ENCODE results near the gene SUGCT.

The SUGCT gene

DNA sequence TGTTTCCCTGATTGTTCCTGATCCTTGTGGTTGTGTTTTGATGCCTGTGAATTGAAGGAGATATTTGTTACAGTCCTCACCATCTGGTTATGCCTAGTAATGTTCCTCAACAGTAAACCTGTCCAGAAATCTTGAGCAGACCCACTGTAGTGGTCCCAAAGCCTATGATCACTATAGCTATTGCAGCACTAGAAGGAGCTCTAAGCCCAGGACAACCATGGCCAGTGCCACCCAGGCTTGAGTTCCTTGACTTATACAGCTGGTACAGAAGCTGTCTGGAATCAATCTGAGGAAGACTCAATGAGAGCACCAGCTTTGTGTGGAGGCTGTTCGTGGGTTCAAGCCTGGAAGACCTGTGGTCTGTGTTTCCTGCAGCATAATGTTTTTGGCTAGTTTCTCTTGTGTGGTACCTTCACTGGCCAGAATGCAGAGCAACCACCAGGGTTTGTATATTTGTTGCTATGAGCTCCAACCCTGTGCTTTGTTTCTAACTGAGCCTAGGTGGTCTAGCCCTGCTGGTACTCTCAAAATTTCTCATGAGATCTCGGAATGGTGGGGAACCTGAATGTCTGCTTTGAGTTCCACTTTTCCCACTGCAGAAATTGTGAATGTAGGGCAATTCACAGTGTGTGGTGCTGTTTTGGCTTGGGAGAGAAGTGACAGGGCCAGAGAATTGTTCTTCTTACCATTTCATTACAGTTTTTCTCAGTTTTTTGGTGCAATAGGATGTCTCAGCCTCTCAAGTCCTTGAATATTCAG is 355.2 kb downstream of the SUGCT start:
- Histone ChIP-seq H3K4me1 (ENCODE audit: control insufficient read depth, low read depth, low read length) (no peaks in the 10 kb centered on the region), H3K4me3 (ENCODE audit: low read length) (no peak overlapping the region), H3K9ac (ENCODE audit: low read length) (no peak overlapping the region), H3K27me3 (ENCODE audit: control insufficient read depth, insufficient read depth, low read length) (no peaks in the 10 kb centered on the region), H3K36me3 (ENCODE audit: control insufficient read depth, low read depth, low read length) (no peaks in the 10 kb centered on the region), H3K9me3 (ENCODE audit: control insufficient read depth, low read depth, low read length) (no peaks in the 10 kb centered on the region), H3K27ac (ENCODE audit: low read length) (no peak overlapping the region)

DNA sequence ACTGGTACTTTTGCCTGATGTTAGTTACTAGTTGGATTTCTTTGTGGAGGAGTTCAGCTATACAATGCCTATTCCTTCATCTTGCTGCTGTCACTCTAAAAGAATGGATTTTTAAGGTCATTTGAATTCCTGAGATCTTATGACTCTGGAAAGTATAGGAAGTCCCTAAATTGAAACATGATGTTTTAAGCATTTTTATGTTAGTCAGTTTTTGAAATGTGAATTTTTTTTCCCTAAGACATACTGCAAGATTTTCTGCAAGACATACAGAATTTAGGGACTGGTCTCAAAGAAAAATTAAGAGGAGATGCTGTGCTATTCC is 355.8 kb downstream of the SUGCT start:
- H3K9me3 ChIP-seq (ENCODE audit: control insufficient read depth, low read depth, low read length) = no peaks in the 10 kb centered on the region
- H3K36me3 ChIP-seq (ENCODE audit: control insufficient read depth, low read depth, low read length) = no peaks in the 10 kb centered on the region
- no peaks in the 10 kb centered on the region for H3K27me3 ChIP-seq (ENCODE audit: control insufficient read depth, insufficient read depth, low read length)
- no peak overlapping the region for H3K9ac ChIP-seq (ENCODE audit: low read length)
- no peak overlapping the region for H3K4me3 ChIP-seq (ENCODE audit: low read length)
- H3K27ac ChIP-seq (ENCODE audit: low read length) = no peak overlapping the region
- no peaks in the 10 kb centered on the region for H3K4me1 ChIP-seq (ENCODE audit: control insufficient read depth, low read depth, low read length)

DNA sequence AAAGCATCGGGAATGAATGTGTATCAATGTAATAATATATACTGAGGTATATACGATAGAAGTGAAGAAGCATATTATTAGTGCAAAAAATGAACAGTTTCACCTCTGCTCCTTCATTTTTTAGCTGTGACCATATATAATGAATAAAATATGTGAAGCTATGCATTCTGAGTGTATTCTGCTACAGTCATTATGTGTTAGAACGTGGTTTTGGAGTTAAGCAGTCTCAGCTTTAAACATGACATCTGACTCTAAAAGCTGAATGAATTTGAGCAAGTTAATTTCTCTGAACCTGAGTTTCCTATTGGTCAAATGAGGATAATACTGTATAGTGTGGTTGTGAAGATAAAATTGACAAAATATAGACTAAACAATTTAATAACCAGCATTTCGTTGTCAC is 358.1 kb downstream of the SUGCT start:
- H3K4me1 ChIP-seq (ENCODE audit: control insufficient read depth, low read depth, low read length) = no peaks in the 10 kb centered on the region
- no peak overlapping the region for H3K4me3 ChIP-seq (ENCODE audit: low read length)
- no peak overlapping the region for H3K27ac ChIP-seq (ENCODE audit: low read length)
- no peaks in the 10 kb centered on the region for H3K36me3 ChIP-seq (ENCODE audit: control insufficient read depth, low read depth, low read length)
- no peak overlapping the region for H3K9ac ChIP-seq (ENCODE audit: low read length)
- no peaks in the 10 kb centered on the region for H3K27me3 ChIP-seq (ENCODE audit: control insufficient read depth, insufficient read depth, low read length)
- no peaks in the 10 kb centered on the region for H3K9me3 ChIP-seq (ENCODE audit: control insufficient read depth, low read depth, low read length)

GRCh38 chr7:40493609-40494051 is 358.8 kb downstream of the SUGCT start:
- H3K4me3 ChIP-seq (ENCODE audit: low read length) = no peak overlapping the region
- no peak overlapping the region for H3K9ac ChIP-seq (ENCODE audit: low read length)
- no peaks in the 10 kb centered on the region for H3K36me3 ChIP-seq (ENCODE audit: control insufficient read depth, low read depth, low read length)
- H3K9me3 ChIP-seq (ENCODE audit: control insufficient read depth, low read depth, low read length) = no peaks in the 10 kb centered on the region
- H3K4me1 ChIP-seq (ENCODE audit: control insufficient read depth, low read depth, low read length) = no peaks in the 10 kb centered on the region
- H3K27me3 ChIP-seq (ENCODE audit: control insufficient read depth, insufficient read depth, low read length) = no peaks in the 10 kb centered on the region
- H3K27ac ChIP-seq (ENCODE audit: low read length) = no peak overlapping the region

GRCh38 chr7:40498924-40499510 is 364.2 kb downstream of the SUGCT start:
- H3K9me3 ChIP-seq (ENCODE audit: control insufficient read depth, low read depth, low read length) = no peaks in the 10 kb centered on the region
- no peak overlapping the region for H3K9ac ChIP-seq (ENCODE audit: low read length)
- no peak overlapping the region for H3K27ac ChIP-seq (ENCODE audit: low read length)
- H3K36me3 ChIP-seq (ENCODE audit: control insufficient read depth, low read depth, low read length) = no peaks in the 10 kb centered on the region
- no peaks in the 10 kb centered on the region for H3K27me3 ChIP-seq (ENCODE audit: control insufficient read depth, insufficient read depth, low read length)
- H3K4me1 ChIP-seq (ENCODE audit: control insufficient read depth, low read depth, low read length) = no peaks in the 10 kb centered on the region
- no peak overlapping the region for H3K4me3 ChIP-seq (ENCODE audit: low read length)

- Histone ChIP-seq H3K36me3 (ENCODE audit: control insufficient read depth, low read depth, low read length) (no peaks in the 10 kb centered on the region), H3K4me3 (ENCODE audit: low read length) (no peak overlapping the region), H3K4me1 (ENCODE audit: control insufficient read depth, low read depth, low read length) (no peaks in the 10 kb centered on the region), H3K27me3 (ENCODE audit: control insufficient read depth, insufficient read depth, low read length) (no peaks in the 10 kb centered on the region), H3K9me3 (ENCODE audit: control insufficient read depth, low read depth, low read length) (no peaks in the 10 kb centered on the region), H3K9ac (ENCODE audit: low read length) (no peak overlapping the region), H3K27ac (ENCODE audit: low read length) (no peak overlapping the region)
Measured at GRCh38 chr7:40499718-40500117, 364.9 kb downstream of the SUGCT start.

DNA sequence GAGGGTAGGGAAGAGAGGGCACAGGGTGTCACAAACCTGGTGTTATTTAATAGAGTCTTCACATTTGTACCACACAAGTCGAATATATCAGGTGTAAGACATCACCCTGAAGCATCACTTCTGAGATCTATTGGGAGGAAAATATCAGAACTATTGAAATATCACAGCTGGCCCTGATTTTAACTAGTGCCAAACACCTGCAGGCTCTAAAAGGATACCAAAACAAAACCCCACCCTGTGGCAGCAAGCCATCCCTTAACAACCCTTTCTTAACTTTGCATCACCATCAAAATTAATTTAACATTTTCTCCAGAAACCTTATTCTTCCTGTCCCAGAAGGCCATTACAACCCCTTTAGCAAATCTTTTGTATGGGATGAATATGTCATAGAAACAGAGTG is 365.4 kb downstream of the SUGCT start:
- Histone ChIP-seq H3K27me3 (ENCODE audit: control insufficient read depth, insufficient read depth, low read length) (no peaks in the 10 kb centered on the region), H3K9ac (ENCODE audit: low read length) (no peak overlapping the region), H3K9me3 (ENCODE audit: control insufficient read depth, low read depth, low read length) (no peaks in the 10 kb centered on the region), H3K27ac (ENCODE audit: low read length) (no peak overlapping the region), H3K4me3 (ENCODE audit: low read length) (no peak overlapping the region), H3K4me1 (ENCODE audit: control insufficient read depth, low read depth, low read length) (no peaks in the 10 kb centered on the region), H3K36me3 (ENCODE audit: control insufficient read depth, low read depth, low read length) (no peaks in the 10 kb centered on the region)

- Histone ChIP-seq H3K36me3 (ENCODE audit: control insufficient read depth, low read depth, low read length) (no peaks in the 10 kb centered on the region), H3K4me1 (ENCODE audit: control insufficient read depth, low read depth, low read length) (no peaks in the 10 kb centered on the region), H3K9ac (ENCODE audit: low read length) (no peak overlapping the region), H3K4me3 (ENCODE audit: low read length) (no peak overlapping the region), H3K27ac (ENCODE audit: low read length) (no peak overlapping the region), H3K27me3 (ENCODE audit: control insufficient read depth, insufficient read depth, low read length) (no peaks in the 10 kb centered on the region), H3K9me3 (ENCODE audit: control insufficient read depth, low read depth, low read length) (peaks cover 6% of the 10 kb centered on the region)
Measured at GRCh38 chr7:40502359-40502758, 367.6 kb downstream of the SUGCT start.

- no peak overlapping the region for H3K9ac ChIP-seq (ENCODE audit: low read length)
Measured at GRCh38 chr7:40506158-40506557, 371.4 kb downstream of the SUGCT start.

DNA sequence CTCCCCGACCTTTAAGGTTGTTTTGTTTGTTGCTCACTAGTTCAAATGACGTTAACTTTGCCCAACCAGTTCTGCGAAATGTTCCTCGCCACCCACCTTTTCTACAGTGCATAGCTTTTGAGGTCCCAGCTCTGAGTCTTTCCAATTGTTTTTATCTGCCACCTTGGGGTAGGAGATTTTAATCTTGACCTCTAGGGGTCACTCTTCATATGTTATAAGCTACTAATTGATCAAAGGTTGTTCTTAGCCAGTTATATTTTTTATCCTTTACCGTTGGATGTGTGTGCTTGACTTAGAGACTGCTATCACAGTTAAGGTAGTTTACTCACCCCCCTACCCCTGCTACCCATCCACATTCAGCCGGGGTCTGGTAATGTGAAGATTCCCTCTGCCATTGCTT is 372.4 kb downstream of the SUGCT start:
- Histone ChIP-seq H3K4me1 (ENCODE audit: control insufficient read depth, low read depth, low read length) (no peaks in the 10 kb centered on the region), H3K4me3 (ENCODE audit: low read length) (no peak overlapping the region), H3K27ac (ENCODE audit: low read length) (no peak overlapping the region), H3K9me3 (ENCODE audit: control insufficient read depth, low read depth, low read length) (peaks cover 6% of the 10 kb centered on the region), H3K9ac (ENCODE audit: low read length) (no peak overlapping the region), H3K27me3 (ENCODE audit: control insufficient read depth, insufficient read depth, low read length) (no peaks in the 10 kb centered on the region), H3K36me3 (ENCODE audit: control insufficient read depth, low read depth, low read length) (no peaks in the 10 kb centered on the region)

More at GRCh38 chr7:40506158-40506557, 371.4 kb downstream of the SUGCT start:
- Histone ChIP-seq H3K36me3 (ENCODE audit: control insufficient read depth, low read depth, low read length) (no peaks in the 10 kb centered on the region), H3K27ac (ENCODE audit: low read length) (no peak overlapping the region), H3K9me3 (ENCODE audit: control insufficient read depth, low read depth, low read length) (peaks cover 6% of the 10 kb centered on the region), H3K4me1 (ENCODE audit: control insufficient read depth, low read depth, low read length) (no peaks in the 10 kb centered on the region), H3K4me3 (ENCODE audit: low read length) (no peak overlapping the region), H3K27me3 (ENCODE audit: control insufficient read depth, insufficient read depth, low read length) (no peaks in the 10 kb centered on the region)

DNA sequence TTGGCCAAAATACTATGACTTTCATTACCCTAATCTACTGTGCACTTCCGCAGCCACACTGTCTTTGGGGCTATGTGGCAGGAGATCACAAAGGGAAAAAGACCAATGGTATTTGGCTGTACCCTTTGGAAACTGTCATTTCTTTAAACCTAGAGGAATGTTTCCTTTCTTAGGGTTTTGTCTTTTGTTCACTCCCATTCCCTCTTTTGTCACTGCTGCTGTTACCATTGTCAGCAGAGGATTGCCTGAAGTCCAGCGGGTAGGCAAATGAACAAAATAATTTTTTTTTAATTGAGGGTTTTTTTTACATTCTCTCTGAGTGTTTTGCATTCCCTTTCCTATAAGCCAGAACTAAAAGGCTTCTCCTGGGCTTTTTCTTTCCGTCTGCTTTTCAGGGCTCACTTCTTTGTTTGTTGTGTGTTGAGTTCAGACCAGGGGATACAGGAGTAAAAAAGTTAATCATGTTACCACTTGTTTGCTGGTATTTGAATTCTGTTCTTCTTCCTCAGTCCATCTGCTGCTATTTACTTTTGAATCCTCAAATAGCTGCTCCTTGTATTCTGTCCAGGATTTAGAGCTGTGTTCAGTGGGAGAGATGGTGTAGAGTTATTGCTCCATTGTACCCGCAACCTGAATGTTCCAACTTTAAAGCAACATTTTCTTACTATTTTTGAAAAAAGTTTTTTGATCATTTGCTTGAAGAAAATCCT is 374.6 kb downstream of the SUGCT start:
- H3K9me3 ChIP-seq (ENCODE audit: control insufficient read depth, low read depth, low read length) = peaks cover 6% of the 10 kb centered on the region
- no peaks in the 10 kb centered on the region for H3K4me1 ChIP-seq (ENCODE audit: control insufficient read depth, low read depth, low read length)
- no peak overlapping the region for H3K27ac ChIP-seq (ENCODE audit: low read length)
- no peak overlapping the region for H3K9ac ChIP-seq (ENCODE audit: low read length)
- no peaks in the 10 kb centered on the region for H3K27me3 ChIP-seq (ENCODE audit: control insufficient read depth, insufficient read depth, low read length)
- H3K4me3 ChIP-seq (ENCODE audit: low read length) = no peak overlapping the region
- no peaks in the 10 kb centered on the region for H3K36me3 ChIP-seq (ENCODE audit: control insufficient read depth, low read depth, low read length)

DNA sequence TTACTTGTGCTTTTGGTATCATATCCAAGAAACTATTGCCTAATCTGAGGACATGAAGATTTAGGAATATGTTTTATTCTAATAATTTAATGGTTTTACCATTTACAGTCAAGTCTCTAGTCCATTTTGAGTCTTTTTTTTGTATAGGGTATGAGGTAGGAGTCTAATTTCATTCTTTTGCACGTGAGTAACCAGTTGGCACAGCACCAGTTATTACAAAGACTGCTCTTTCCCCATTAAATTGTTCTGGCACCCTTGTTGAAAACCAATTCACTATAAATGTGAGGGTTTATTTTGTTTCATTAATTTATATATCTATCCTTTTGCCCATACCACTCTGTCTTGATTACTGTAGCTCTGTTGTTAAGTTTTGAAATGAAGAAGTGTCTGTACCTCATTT is 381.6 kb downstream of the SUGCT start:
- no peaks in the 10 kb centered on the region for H3K36me3 ChIP-seq (ENCODE audit: control insufficient read depth, low read depth, low read length)
- no peaks in the 10 kb centered on the region for H3K9me3 ChIP-seq (ENCODE audit: control insufficient read depth, low read depth, low read length)
- H3K27me3 ChIP-seq (ENCODE audit: control insufficient read depth, insufficient read depth, low read length) = no peaks in the 10 kb centered on the region
- H3K9ac ChIP-seq (ENCODE audit: low read length) = no peak overlapping the region
- H3K27ac ChIP-seq (ENCODE audit: low read length) = no peak overlapping the region
- no peak overlapping the region for H3K4me3 ChIP-seq (ENCODE audit: low read length)
- H3K4me1 ChIP-seq (ENCODE audit: control insufficient read depth, low read depth, low read length) = no peaks in the 10 kb centered on the region
